Measurements from ENCODE around the gene TXNDC11.

Gene TXNDC11

GRCh38 chr16:11752856-11753255 is 10.2 kb upstream of the TXNDC11 start:
- in situ Hi-C loops (cut with MboI; ENCODE audit: low sequenced_read_pairs): no loop called here

- in situ Hi-C loops (cut with MboI; ENCODE audit: low sequenced_read_pairs): no loop called here
These were observed 7.4 kb upstream of the TXNDC11 start for GRCh38 chr16:11750056-11750455.

- in situ Hi-C loops (cut with MboI; ENCODE audit: low sequenced_read_pairs): no loop called here
These were observed 6.0 kb upstream of the TXNDC11 start for GRCh38 chr16:11748404-11749254.

- in situ Hi-C loops (cut with MboI; ENCODE audit: low sequenced_read_pairs): no loop called here
These were observed 5.3 kb upstream of the TXNDC11 start for GRCh38 chr16:11747949-11748403.

GRCh38 chr16:11744075-11744470 is 1.4 kb upstream of the TXNDC11 start:
- in situ Hi-C loops (cut with MboI; ENCODE audit: low sequenced_read_pairs): no loop called here

- in situ Hi-C loops (cut with MboI; ENCODE audit: low sequenced_read_pairs): no loop called here
These were observed 834 bp upstream of the TXNDC11 start for GRCh38 chr16:11743308-11744074.

- in situ Hi-C loops (cut with MboI; ENCODE audit: low sequenced_read_pairs): no loop called here
These were observed 543 bp downstream of the TXNDC11 start for GRCh38 chr16:11742093-11742535.

GRCh38 chr16:11740567-11740966 is 2.1 kb downstream of the TXNDC11 start:
- in situ Hi-C loops (cut with MboI; ENCODE audit: low sequenced_read_pairs): no loop called here

- in situ Hi-C loops (cut with MboI; ENCODE audit: low sequenced_read_pairs): no loop called here
These were observed 3.7 kb downstream of the TXNDC11 start for GRCh38 chr16:11738742-11739544.

- in situ Hi-C loops (cut with MboI; ENCODE audit: low sequenced_read_pairs): no loop called here
These were observed 4.9 kb downstream of the TXNDC11 start for GRCh38 chr16:11737713-11738112.

- in situ Hi-C loops (cut with MboI; ENCODE audit: low sequenced_read_pairs): no loop called here
These were observed 5.8 kb downstream of the TXNDC11 start for GRCh38 chr16:11736903-11737302.

- in situ Hi-C loops (cut with MboI; ENCODE audit: low sequenced_read_pairs): no loop called here
These were observed 6.9 kb downstream of the TXNDC11 start for GRCh38 chr16:11735787-11736186.

GRCh38 chr16:11734653-11735043 is 8.0 kb downstream of the TXNDC11 start:
- in situ Hi-C loops (cut with MboI; ENCODE audit: low sequenced_read_pairs): no loop called here

GRCh38 chr16:11734025-11734652 is 8.5 kb downstream of the TXNDC11 start:
- in situ Hi-C loops (cut with MboI; ENCODE audit: low sequenced_read_pairs): no loop called here

- in situ Hi-C loops (cut with MboI; ENCODE audit: low sequenced_read_pairs): no loop called here
These were observed 11.4 kb downstream of the TXNDC11 start for GRCh38 chr16:11731222-11731621.

GRCh38 chr16:11729787-11730186 is 12.9 kb downstream of the TXNDC11 start:
- in situ Hi-C loops (cut with MboI; ENCODE audit: low sequenced_read_pairs): no loop called here

GRCh38 chr16:11727796-11728543 is 14.7 kb downstream of the TXNDC11 start:
- in situ Hi-C loops (cut with MboI; ENCODE audit: low sequenced_read_pairs): no loop called here

GRCh38 chr16:11726008-11726407 is 16.6 kb downstream of the TXNDC11 start:
- in situ Hi-C loops (cut with MboI; ENCODE audit: low sequenced_read_pairs): no loop called here

GRCh38 chr16:11725457-11725856 is 17.2 kb downstream of the TXNDC11 start:
- in situ Hi-C loops (cut with MboI; ENCODE audit: low sequenced_read_pairs): no loop called here

GRCh38 chr16:11722468-11722808 is 20.2 kb downstream of the TXNDC11 start:
- in situ Hi-C loops (cut with MboI; ENCODE audit: low sequenced_read_pairs): no loop called here
